Pancreas (tissue), 10 donors: ENCODE measurements around the gene SSBP2. TPM values are rescaled to one million over a fixed set of nuclear protein-coding genes. Genes with fewer than 3 reads are reported as not detected.

Source experiments
- ATAC-seq, 4 donors: fragments of 200-7000 bp; cut with Tn5 transposase; one replicate each; pipeline versions ENCODE4 v1.8.0 to v1.9.1; 2020; ENCODE audit warnings: mild to moderate bottlenecking in 4 of 4, moderate library complexity in 4 of 4
- DNase-seq, 6 donors: peaks; one replicate each; pipeline ENCODE4 v3.0.0-alpha.2; 2020
- FAIRE-seq: peaks from 2 replicates; lab custom pipeline; 2012; peaks lifted over from hg19 to GRCh38; lab: Jason Lieb, UNC
- H3K27ac ChIP-seq, 4 donors: fragments of 200-600 bp; sonication (generic); 1 replicate in 3 of 4; 2 replicates in 1 of 4; pipeline versions ENCODE4 v1.5.0 to v1.8.0; 2020
- H3K27me3 ChIP-seq, 4 donors: fragments of 200-600 bp; one replicate each; pipeline ENCODE4 v1.8.0; 2021
- H3K36me3 ChIP-seq, 3 donors: fragments of 200-600 bp; sonication (generic) in 1 of 3; one replicate each; pipeline versions ENCODE4 v1.5.0 to v1.8.0; 2020 to 2021
- H3K4me1 ChIP-seq, 3 donors: fragments of 200-600 bp; one replicate each; pipeline ENCODE4 v1.8.0; 2021
- H3K4me3 ChIP-seq, 4 donors: fragments of 200-600 bp; sonication (generic) in 2 of 4; one replicate each; pipeline versions ENCODE4 v1.5.0 to v1.8.0; 2020 to 2021
- H3K9me3 ChIP-seq, 4 donors: fragments of 200-600 bp; one replicate each; pipeline ENCODE4 v1.8.0; 2021
- whole genome bisulfite sequencing, 2 donors: extraction: QIAGEN DNeasy Blood & Tissue Kit; methylation state at CpG; one replicate each; pipeline ENCODE4 v1.1.7; 2013; 5-methylcytosine and 5-hydroxymethylcytosine counted together
- intact Hi-C, 3 donors: fragments of 100-400 bp; cut with DNase I; formaldehyde crosslinking; loops; one replicate each; pipeline versions ENCODE4 v1.11.1 to v1.14.2; 2022
- polyA plus RNA-seq, 2 donors: library from polyadenylated mRNA; stranded (reverse); fragments of 200-250 nt; gene quantifications; one replicate each; pipeline ENCODE4 v1.2.3, GENCODE V29; 2013
- total RNA-seq, 6 donors: library from RNA; stranded (reverse); fragmentation: NEBNext Ultra II Directional in 4 of 6; extraction: Animal tissue kit (Norgen Biotek cat#: 25700) in 4 of 6; gene quantifications; one replicate each; pipeline versions ENCODE4 v1.2.1 to v1.2.4, GENCODE V29; 2021 to 2023
- TF ChIP-seq, protein P1 (sequence below), 4 donors: fragments of 200-600 bp; sonication (generic) in 3 of 4; IDR thresholded peaks; one replicate each; pipeline versions ENCODE4 v1.5.0 to v1.8.0; 2021; ENCODE audit warnings: antibody characterized with exemption in 4 of 4
- donor health status: healthy with polysubstance abuse.
- donor health status: DM: no; HTN: no; CAD: no; lungs with moderate emphysema.
- donor health status: DM: no; HTN: no; CAD: no.
- donor health status: control.
- donor health status: control.
- donor health status: Bipolar disorder and iron deficiency.
- donor health status: DM: yes; HTN: yes; CAD: no.
- donor health status: DM: no; HTN: no; CAD: no.
- donor health status: DM: no; HTN: no; CAD: no.
- donor health status: DM: yes; HTN: yes; CAD: no.

Gene SSBP2
- total and polyA plus RNA-seq, 8 donors, result 8.6 to 20.7 (median 15.8) TPM

GRCh38 chr5:81400375-81400774 lies 350.5 kb downstream of the SSBP2 start:
- FAIRE-seq (no peak), ATAC-seq (no peak), DNase-seq (no peak)
- H3K27me3 ChIP-seq, result no peaks in the 10 kb centered on the region
- no peak overlapping the region for H3K27ac ChIP-seq
- intact Hi-C loops, result no loop called here
- 50 to 53% methylated on average over 2 of the region's 2 CpGs for WGBS, 2 donors
- no peak overlapping the region for H3K4me3 ChIP-seq
- no peaks in the 10 kb centered on the region for H3K36me3 ChIP-seq
- no peaks in the 10 kb centered on the region for H3K9me3 ChIP-seq
- H3K4me1 ChIP-seq, result no peaks in the 10 kb centered on the region
- TF ChIP-seq, protein P1, sequence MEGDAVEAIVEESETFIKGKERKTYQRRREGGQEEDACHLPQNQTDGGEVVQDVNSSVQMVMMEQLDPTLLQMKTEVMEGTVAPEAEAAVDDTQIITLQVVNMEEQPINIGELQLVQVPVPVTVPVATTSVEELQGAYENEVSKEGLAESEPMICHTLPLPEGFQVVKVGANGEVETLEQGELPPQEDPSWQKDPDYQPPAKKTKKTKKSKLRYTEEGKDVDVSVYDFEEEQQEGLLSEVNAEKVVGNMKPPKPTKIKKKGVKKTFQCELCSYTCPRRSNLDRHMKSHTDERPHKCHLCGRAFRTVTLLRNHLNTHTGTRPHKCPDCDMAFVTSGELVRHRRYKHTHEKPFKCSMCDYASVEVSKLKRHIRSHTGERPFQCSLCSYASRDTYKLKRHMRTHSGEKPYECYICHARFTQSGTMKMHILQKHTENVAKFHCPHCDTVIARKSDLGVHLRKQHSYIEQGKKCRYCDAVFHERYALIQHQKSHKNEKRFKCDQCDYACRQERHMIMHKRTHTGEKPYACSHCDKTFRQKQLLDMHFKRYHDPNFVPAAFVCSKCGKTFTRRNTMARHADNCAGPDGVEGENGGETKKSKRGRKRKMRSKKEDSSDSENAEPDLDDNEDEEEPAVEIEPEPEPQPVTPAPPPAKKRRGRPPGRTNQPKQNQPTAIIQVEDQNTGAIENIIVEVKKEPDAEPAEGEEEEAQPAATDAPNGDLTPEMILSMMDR (IDR thresholded peaks at IDR 0.05), result no peak

DNA sequence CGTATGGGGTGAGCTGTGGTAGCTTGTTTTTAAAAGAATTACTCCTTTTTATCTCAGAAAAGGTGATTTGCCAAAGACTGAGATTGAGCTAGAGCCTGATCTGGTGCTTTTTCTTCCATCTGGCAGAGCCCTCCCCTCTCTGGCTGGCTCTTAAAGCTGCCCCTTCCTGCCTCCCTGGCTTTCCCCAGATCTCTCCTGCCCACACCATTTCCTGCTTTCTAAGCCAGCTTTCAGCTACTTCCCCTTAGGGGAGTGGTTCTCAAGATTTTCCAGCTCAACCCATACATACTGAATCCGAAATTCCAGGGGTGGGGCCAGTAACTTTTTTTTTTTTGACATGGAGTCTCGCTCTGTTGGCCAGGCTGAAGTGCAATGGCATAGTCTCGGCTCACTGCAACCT lies 352.2 kb downstream of the SSBP2 start:
- no peak overlapping the region for H3K4me3 ChIP-seq
- peaks cover 0 to 4% (median 0%) of the 10 kb centered on the region in 3 donors for H3K4me1 ChIP-seq
- H3K36me3 ChIP-seq, result no peaks in the 10 kb centered on the region
- TF ChIP-seq, protein P1 (IDR thresholded peaks at IDR 0.05), result no peak
- no peak overlapping the region for H3K27ac ChIP-seq
- DNase-seq (no peak), FAIRE-seq (no peak), ATAC-seq (no peak)
- H3K27me3 ChIP-seq, result no peaks in the 10 kb centered on the region
- intact Hi-C loops, result no loop called here
- no peaks in the 10 kb centered on the region for H3K9me3 ChIP-seq
- WGBS, 2 donors, result 64 to 66% methylated on average over 4 of the region's 4 CpGs

DNA sequence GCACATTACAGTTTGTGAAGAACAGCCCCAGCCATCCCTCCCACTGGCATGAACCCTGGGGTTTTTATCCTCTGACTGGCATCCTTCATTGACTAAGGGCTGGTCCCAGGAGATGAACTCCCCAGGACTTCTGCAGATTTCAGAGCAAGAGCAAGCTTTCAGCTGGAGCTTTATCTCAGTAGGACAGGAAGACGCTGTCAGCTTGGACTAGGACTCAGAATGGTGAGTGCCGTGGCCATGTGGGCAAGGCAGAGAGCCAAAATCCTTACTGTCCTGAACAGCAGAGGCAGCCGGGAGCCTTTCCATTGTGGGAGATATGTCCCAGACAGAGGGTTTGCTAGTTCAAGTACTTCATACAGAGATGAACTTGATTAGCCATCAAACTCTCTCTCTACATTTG lies 353.7 kb downstream of the SSBP2 start:
- no peak for ATAC-seq
- TF ChIP-seq, protein P1 (IDR thresholded peaks at IDR 0.05), result no peak

GRCh38 chr5:81395262-81395661 lies 355.6 kb downstream of the SSBP2 start:
- Histone ChIP-seq H3K4me3 (no peak overlapping the region), H3K36me3 (no peaks in the 10 kb centered on the region), H3K9me3 (no peaks in the 10 kb centered on the region), H3K27ac (no peak overlapping the region), H3K4me1 (peaks cover 0 to 4% (median 0%) of the 10 kb centered on the region in 3 donors), H3K27me3 (peaks cover 0 to 5% (median 0%) of the 10 kb centered on the region in 4 donors)
- WGBS, 2 donors, result 60 to 61% methylated on average over 3 of the region's 3 CpGs
- intact Hi-C loops, result no loop called here
- ATAC-seq (no peak), DNase-seq (no peak), FAIRE-seq (no peak)
- TF ChIP-seq, protein P1 (IDR thresholded peaks at IDR 0.05), result no peak

More for the DNA sequence above, 353.7 kb downstream of the SSBP2 start:
- Histone ChIP-seq H3K36me3 (no peaks in the 10 kb centered on the region), H3K4me3 (no peak overlapping the region), H3K27me3 (no peaks in the 10 kb centered on the region), H3K9me3 (no peaks in the 10 kb centered on the region), H3K4me1 (peaks cover 0 to 4% (median 0%) of the 10 kb centered on the region in 3 donors), H3K27ac (no peak overlapping the region)
- no peak for FAIRE-seq
- 2 to 4% methylated on average over 3 of the region's 3 CpGs for WGBS, 2 donors
- intact Hi-C loops, result no loop called here
- peak in 1 of 6 donors; percentile 18 for DNase-seq
